GM23248 (cell line): Measurements from ENCODE around the gene TIAL1. TPM values are rescaled to one million over a fixed set of nuclear protein-coding genes. Genes with fewer than 3 reads are reported as not detected.

Experiments
- DNase-seq: peaks from one replicate; pipeline ENCODE4 v3.0.0-alpha.2; 2015
- H2AFZ ChIP-seq: fragments of 200-600 bp; sonication (generic); 2 replicates; pipeline ENCODE4 v1.6.1; 2016; ENCODE audit warnings: antibody characterized with exemption
- H3F3A ChIP-seq: fragments of 200-600 bp; sonication (generic); 2 replicates; pipeline ENCODE4 v1.6.1; 2016; ENCODE audit warnings: mild to moderate bottlenecking, antibody characterized with exemption, mixed run types; ENCODE audit not compliant: insufficient read depth
- H3K27ac ChIP-seq: fragments of 200-600 bp; sonication (generic); 2 replicates; pipeline ENCODE4 v1.5.1; 2016; ENCODE audit warnings: mild to moderate bottlenecking
- H3K27me3 ChIP-seq: fragments of 200-600 bp; sonication (generic); replicated peaks from 2 replicates; pipeline ENCODE4 v1.6.1; 2016; ENCODE audit warnings: mild to moderate bottlenecking; ENCODE audit not compliant: insufficient read depth
- H3K36me3 ChIP-seq: fragments of 200-600 bp; sonication (generic); 2 replicates; pipeline ENCODE4 v1.6.1; 2016; ENCODE audit warnings: low read depth, mild to moderate bottlenecking
- H3K4me1 ChIP-seq: fragments of 200-600 bp; sonication (generic); 2 replicates; pipeline ENCODE4 v1.6.1; 2016; ENCODE audit warnings: mild to moderate bottlenecking; ENCODE audit not compliant: insufficient read depth
- H3K4me2 ChIP-seq: fragments of 200-600 bp; sonication (generic); one replicate; pipeline ENCODE4 v1.6.1; 2016; ENCODE audit warnings: mild to moderate bottlenecking; ENCODE audit not compliant: unreplicated experiment
- H3K4me3 ChIP-seq: fragments of 200-600 bp; sonication (generic); 2 replicates; pipeline ENCODE4 v1.5.1; 2016; ENCODE audit warnings: mild to moderate bottlenecking
- H3K79me2 ChIP-seq: fragments of 200-600 bp; sonication (generic); 2 replicates; pipeline ENCODE4 v1.6.1; 2016; ENCODE audit warnings: mild to moderate bottlenecking; ENCODE audit not compliant: insufficient read depth
- H3K9ac ChIP-seq: fragments of 200-600 bp; sonication (generic); 2 replicates; pipeline ENCODE4 v1.6.1; 2016; ENCODE audit warnings: mild to moderate bottlenecking
- H3K9me2 ChIP-seq: fragments of 200-600 bp; sonication (generic); 2 replicates; pipeline ENCODE4 v1.6.1; 2016; ENCODE audit warnings: mixed run types, mild to moderate bottlenecking, moderate library complexity; ENCODE audit not compliant: insufficient read depth
- H3K9me3 ChIP-seq: fragments of 200-600 bp; sonication (generic); one replicate; pipeline ENCODE4 v1.6.1; 2017; ENCODE audit warnings: low read depth
- H4K20me1 ChIP-seq: fragments of 200-600 bp; sonication (generic); 2 replicates; pipeline ENCODE4 v1.6.0; 2016; ENCODE audit not compliant: insufficient read depth
- EZH2 ChIP-seq: fragments of 200-600 bp; sonication (generic); IDR thresholded peaks from 2 replicates; pipeline ENCODE4 v1.6.1; 2018; ENCODE audit warnings: antibody characterized with exemption, mild to moderate bottlenecking; ENCODE audit not compliant: insufficient read depth, poor library complexity, severe bottlenecking
- EZH2phosphoT487 ChIP-seq: fragments of 200-600 bp; sonication (generic); IDR thresholded peaks from 2 replicates; pipeline ENCODE4 v1.6.1; 2018; ENCODE audit warnings: antibody characterized with exemption, moderate library complexity, mild to moderate bottlenecking, low read depth; ENCODE audit not compliant: insufficient read depth
- WGBS, 2 experiments: methylation state at CpG; one replicate each; pipeline ENCODE4 v1.1.6; 2015 to 2017; ENCODE audit warnings: low lambda C conversion rate in 2 of 2, low coverage in 1 of 2; ENCODE audit errors: missing lambda C conversion rate in 2 of 2; 5-methylcytosine and 5-hydroxymethylcytosine counted together
- in situ Hi-C: fragments of 300-500 bp; cut with MboI; formaldehyde crosslinking; loops from 2 replicates; pipeline ENCODE4 v1.15.0; 2020
- polyA plus RNA-seq: library from polyadenylated mRNA; unstranded; fragments of >200 nt; fragmentation: Nextera tagmentation; extraction: Ambion mirVana; gene quantifications from 2 replicates; pipeline ENCODE4 v1.2.1, GENCODE V29; 2016
- total RNA-seq: library from RNA; depleted of rRNA; stranded (reverse); fragments of >200 nt; shearing (Covaris generic); gene quantifications from 2 replicates; pipeline ENCODE4 v1.2.3, GENCODE V29; 2014; rRNA removed

TIAL1 gene, protein sequence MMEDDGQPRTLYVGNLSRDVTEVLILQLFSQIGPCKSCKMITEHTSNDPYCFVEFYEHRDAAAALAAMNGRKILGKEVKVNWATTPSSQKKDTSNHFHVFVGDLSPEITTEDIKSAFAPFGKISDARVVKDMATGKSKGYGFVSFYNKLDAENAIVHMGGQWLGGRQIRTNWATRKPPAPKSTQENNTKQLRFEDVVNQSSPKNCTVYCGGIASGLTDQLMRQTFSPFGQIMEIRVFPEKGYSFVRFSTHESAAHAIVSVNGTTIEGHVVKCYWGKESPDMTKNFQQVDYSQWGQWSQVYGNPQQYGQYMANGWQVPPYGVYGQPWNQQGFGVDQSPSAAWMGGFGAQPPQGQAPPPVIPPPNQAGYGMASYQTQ
- 34.7 and 43.6 TPM in 2 replicates for total RNA-seq
- polyA plus RNA-seq, result 21.2 and 24.1 TPM in 2 replicates

DNA sequence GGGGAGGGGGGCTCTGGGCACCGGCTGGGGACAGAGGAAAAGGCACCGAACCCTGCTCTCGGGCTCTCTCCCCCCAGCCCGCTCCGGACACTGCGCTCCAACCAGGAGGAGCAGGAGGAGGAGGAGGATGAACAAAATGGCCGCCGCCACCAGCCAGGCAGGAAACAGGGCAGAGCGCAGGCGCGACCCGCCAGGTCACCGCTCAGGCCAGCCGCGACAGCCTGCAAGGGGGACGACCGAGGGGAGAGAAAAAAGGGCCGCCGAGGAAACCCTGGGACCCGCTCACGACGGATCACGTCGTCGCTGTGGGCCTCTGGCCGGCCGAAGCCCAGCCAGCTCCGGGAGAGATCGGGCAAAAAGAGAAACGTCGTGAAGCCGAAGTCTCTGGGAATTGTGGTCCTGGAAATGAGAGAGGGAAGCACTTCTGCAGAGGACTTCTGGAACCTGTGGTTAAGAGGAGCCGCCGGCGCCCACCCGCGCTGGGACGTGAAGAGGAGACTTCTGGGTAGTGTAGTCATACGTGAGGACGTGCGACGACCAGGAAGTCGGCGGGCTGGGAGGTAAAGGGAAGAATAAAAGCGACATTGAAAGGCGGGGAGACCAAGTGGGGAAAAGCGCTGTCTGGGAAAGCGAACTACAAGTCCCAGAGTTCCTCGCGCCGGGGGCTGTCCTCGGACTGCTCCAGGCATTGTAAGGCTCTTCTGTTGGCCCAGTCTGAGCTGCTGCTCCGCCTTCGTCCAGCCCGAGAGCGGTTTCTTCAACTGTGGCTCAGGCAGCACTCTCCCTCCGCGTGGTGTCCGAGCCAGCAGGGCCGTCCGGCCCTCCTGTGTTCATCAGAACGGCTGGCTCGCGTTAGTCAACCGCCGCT, at the start of gene TIAL1:
TSS of gene TIAL1 (minus strand) at position 428 of the 868 bp plus-strand sequence. CDS start 499 bp downstream, outside the sequence.
- H3F3A ChIP-seq, result peaks cover 31% of the 10 kb centered on the region
- peak; percentile 100 for DNase-seq
- 0 to 1% methylated on average over 54 to 66 of the region's 66 CpGs for WGBS, 2 experiments
- peak within 1 kb of the TSS; percentile 79 for H3K4me3 ChIP-seq
- TF ChIP-seq EZH2 (no peak), EZH2phosphoT487 (no peak)
- H3K27me3 ChIP-seq, result no peaks in the 10 kb centered on the region
- in situ Hi-C loops, result no loop called here
- H3K27ac ChIP-seq, result peak within 1 kb of the TSS; percentile 96
- peak within 1 kb of the TSS; percentile 91 for H3K9ac ChIP-seq
- peak within 1 kb of the TSS; percentile 87 for H2AFZ ChIP-seq
- H3K9me2 ChIP-seq, result no peaks in the 10 kb centered on the region
- no peaks in the 10 kb centered on the region for H3K9me3 ChIP-seq
- peaks cover 55% of the 10 kb centered on the region for H3K79me2 ChIP-seq
- peaks cover 21% of the 10 kb centered on the region for H4K20me1 ChIP-seq
- peaks cover 10% of the 10 kb centered on the region; the same call in 1 of the 2 replicates for H3K36me3 ChIP-seq
- peak within 1 kb of the TSS; percentile 92 for H3K4me2 ChIP-seq
- peaks cover 43% of the 10 kb centered on the region for H3K4me1 ChIP-seq

DNA sequence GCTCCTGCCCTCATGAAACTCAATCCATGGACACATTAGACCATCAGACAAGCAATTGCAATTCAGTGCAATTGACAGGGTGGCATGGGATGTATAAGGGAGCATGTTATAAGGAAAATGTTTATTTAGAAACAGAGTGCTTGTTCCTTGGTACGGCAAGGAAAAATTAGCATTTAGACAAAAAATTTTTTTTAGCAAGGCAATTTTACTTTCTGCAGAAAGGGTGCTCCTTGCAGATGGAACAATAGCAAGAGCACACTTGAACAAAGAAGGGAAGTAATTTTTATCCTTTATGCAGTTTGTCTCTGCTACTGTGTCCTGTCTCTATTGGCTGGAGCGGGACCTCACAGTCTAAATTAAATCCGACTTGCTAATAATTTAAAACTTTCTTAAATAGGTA, 48.2 kb upstream of the TIAL1 start:
- Histone ChIP-seq H3K27me3 (no peaks in the 10 kb centered on the region), H3K4me2 (no peak overlapping the region), H2AFZ (no peak overlapping the region), H3K4me1 (peaks cover 9% of the 10 kb centered on the region; the same call in 1 of the 2 replicates), H4K20me1 (no peaks in the 10 kb centered on the region), H3K79me2 (no peaks in the 10 kb centered on the region), H3K9ac (no peak overlapping the region), H3K9me2 (no peaks in the 10 kb centered on the region), H3K36me3 (no peaks in the 10 kb centered on the region), H3K4me3 (no peak overlapping the region), H3K27ac (no peak overlapping the region), H3K9me3 (no peaks in the 10 kb centered on the region), H3F3A (peaks cover 16% of the 10 kb centered on the region; the same call in 1 of the 2 replicates)
- no peak for TF ChIP-seq EZH2
- no peak for TF ChIP-seq EZH2phosphoT487
- in situ Hi-C loops, result no loop called here
- 79 to 89% methylated on average over 3 of the region's 3 CpGs for WGBS, 2 experiments
- DNase-seq, result no peak

DNA sequence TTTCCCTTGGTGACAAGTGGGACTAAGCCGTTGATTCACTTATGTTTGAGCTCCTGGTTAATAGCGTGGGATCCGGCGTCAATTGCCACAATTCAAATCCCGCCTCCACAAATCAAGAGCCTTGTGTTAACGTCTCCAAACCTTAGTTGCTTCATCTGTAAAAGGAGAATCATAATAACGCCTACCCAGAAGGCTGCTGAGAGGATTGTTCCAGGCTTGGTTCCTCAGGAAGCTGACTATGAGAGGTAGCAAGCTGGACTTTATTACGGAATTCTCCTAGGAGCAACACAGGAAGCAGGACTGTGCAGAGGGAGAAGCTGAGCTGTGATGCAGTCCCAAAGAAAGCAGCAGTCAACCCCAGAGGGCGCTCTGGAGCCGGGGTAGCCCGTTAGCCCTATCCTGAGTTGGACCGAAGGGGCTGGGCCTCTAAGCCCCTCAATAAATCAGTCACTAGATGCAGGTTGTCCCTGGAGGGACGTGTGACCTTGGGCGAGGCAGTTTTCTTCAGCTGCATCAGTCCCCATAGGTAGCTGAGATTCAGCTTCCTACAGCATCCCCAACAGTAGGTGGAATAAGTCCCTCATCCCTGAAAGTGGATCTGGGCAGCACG, 47.5 kb upstream of the TIAL1 start:
- peaks cover 9% of the 10 kb centered on the region; the same call in 1 of the 2 replicates for H3K4me1 ChIP-seq
- no peaks in the 10 kb centered on the region for H3K36me3 ChIP-seq
- TF ChIP-seq EZH2phosphoT487 (no peak), EZH2 (no peak)
- H4K20me1 ChIP-seq, result no peaks in the 10 kb centered on the region
- in situ Hi-C loops, result no loop called here
- no peaks in the 10 kb centered on the region for H3K79me2 ChIP-seq
- peak overlapping the region; percentile 69 for H3K27ac ChIP-seq
- DNase-seq, result peak; percentile 74
- peaks cover 16% of the 10 kb centered on the region; the same call in 1 of the 2 replicates for H3F3A ChIP-seq
- peak overlapping the region; percentile 68 for H3K4me2 ChIP-seq
- no peaks in the 10 kb centered on the region for H3K9me3 ChIP-seq
- peak overlapping the region; percentile 34 for H3K4me3 ChIP-seq
- H3K9me2 ChIP-seq, result no peaks in the 10 kb centered on the region
- WGBS, 2 experiments, result 30 to 33% methylated on average over 14 to 15 of the region's 15 CpGs
- H3K9ac ChIP-seq, result peak overlapping the region; percentile 31; the same call in 1 of the 2 replicates
- H2AFZ ChIP-seq, result peak overlapping the region; percentile 41; the same call in 1 of the 2 replicates
- no peaks in the 10 kb centered on the region for H3K27me3 ChIP-seq
